Measurements from ENCODE around the gene TMEM267. TPM values are rescaled to one million over a fixed set of nuclear protein-coding genes. Genes with fewer than 3 reads are reported as not detected.

The TMEM267 gene
- total RNA-seq, 1 experiment from 2014 or later, result 9.7 TPM

DNA sequence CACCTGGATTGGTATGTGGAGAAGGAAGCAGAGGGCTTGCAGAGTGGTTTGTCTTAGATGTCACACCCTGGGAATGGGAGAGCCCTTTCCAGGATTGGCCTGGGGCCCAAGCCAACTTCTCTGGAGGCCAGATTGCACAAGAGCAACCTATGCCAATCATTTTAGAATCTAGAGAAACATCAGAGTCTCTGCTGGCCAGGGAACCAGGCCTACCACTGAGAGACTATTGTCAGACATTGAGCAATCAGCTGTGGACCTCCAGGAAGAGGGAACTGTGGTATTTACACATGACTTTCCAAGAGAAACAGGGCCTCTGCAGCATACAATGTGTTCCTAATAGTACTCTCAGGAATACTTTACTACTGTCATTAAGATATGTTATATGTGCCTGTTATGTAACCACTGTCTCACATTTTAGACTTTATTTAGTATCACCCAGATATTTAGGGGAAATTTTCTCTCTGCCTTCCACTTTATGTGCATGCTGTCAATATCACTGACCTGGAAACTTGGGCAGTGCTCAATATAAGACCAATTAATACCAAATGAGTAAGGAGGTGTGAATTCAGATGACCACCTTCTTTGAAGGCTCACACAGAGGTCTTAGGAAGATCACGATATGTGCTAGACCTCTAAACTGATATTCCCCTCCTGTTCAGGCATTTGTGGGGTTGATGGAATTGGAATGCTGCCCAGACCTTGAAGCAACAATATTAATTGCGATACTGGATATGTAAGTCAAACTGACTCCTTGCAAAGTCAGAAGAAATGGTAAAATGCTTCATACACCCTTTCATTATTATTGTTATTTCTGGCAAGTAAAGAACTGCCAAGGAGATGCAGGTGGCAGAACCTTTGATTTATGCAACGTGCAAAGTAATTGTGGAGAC lies 50.9 kb downstream of the TMEM267 start:
- intact Hi-C loops (cut with micrococcal nuclease; ENCODE audit: unreplicated experiment), result no loop called here
- Histone ChIP-seq H3K4me1 (ENCODE audit: insufficient read depth, low read length, poor library complexity, severe bottlenecking) (peaks cover 7% of the 10 kb centered on the region), H3K4me3 (ENCODE audit: low read depth, low read length, poor library complexity, severe bottlenecking) (no peak overlapping the region), H3K9me3 (ENCODE audit: low read depth, low read length, poor library complexity, severe bottlenecking) (no peaks in the 10 kb centered on the region), H3K27ac (ENCODE audit: low read depth, low read length, poor library complexity, severe bottlenecking) (no peak overlapping the region), H3K27me3 (replicated peaks; ENCODE audit: insufficient read depth, low read depth, low read length, poor library complexity) (no peaks in the 10 kb centered on the region), H3K36me3 (ENCODE audit: insufficient read depth, low read length, poor library complexity, severe bottlenecking) (no peaks in the 10 kb centered on the region)
- DNase-seq (ENCODE audit: low spot score), result peak; percentile 46
- TF ChIP-seq EZH2 (IDR thresholded peaks at IDR 0.05; ENCODE audit: borderline replicate concordance, low read depth, low read length, poor library complexity, severe bottlenecking), result no peak
- TF ChIP-seq, protein P1, sequence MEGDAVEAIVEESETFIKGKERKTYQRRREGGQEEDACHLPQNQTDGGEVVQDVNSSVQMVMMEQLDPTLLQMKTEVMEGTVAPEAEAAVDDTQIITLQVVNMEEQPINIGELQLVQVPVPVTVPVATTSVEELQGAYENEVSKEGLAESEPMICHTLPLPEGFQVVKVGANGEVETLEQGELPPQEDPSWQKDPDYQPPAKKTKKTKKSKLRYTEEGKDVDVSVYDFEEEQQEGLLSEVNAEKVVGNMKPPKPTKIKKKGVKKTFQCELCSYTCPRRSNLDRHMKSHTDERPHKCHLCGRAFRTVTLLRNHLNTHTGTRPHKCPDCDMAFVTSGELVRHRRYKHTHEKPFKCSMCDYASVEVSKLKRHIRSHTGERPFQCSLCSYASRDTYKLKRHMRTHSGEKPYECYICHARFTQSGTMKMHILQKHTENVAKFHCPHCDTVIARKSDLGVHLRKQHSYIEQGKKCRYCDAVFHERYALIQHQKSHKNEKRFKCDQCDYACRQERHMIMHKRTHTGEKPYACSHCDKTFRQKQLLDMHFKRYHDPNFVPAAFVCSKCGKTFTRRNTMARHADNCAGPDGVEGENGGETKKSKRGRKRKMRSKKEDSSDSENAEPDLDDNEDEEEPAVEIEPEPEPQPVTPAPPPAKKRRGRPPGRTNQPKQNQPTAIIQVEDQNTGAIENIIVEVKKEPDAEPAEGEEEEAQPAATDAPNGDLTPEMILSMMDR (conservative IDR thresholded peaks at IDR 0.05; ENCODE audit: low read depth, low read length), result no peak
- POLR2A ChIA-PET (ENCODE audit: low non-redundant PET), result no interaction called here
- CTCF ChIA-PET, result no interaction called here
- no TSS peak for BruUV-seq (replicated peaks)

DNA sequence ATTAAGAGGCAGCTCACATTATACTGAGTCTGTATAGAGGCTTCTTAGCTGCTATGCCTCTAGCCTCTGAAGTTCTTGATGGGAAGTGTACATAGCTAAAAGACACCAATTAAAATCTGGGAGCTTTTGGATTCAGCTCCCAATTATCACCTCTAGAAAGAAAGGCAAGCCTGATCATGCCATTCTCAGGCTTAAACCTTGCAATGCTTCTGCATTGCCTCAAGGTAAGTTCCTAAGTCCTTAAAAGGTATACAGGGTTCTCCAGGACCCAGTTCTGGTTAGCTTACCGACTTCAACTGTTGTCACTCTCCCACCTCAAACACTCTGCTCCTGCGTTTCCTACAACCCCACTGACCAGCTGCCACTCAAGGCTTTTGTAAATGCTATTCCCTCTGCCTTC lies 54.0 kb downstream of the TMEM267 start:
- ChIA-PET CTCF (no interaction called here), POLR2A (ENCODE audit: low non-redundant PET) (no interaction called here)
- intact Hi-C loops (cut with micrococcal nuclease; ENCODE audit: unreplicated experiment), result no loop called here
- Histone ChIP-seq H3K9me3 (ENCODE audit: low read depth, low read length, poor library complexity, severe bottlenecking) (no peaks in the 10 kb centered on the region), H3K27me3 (replicated peaks; ENCODE audit: insufficient read depth, low read depth, low read length, poor library complexity) (no peaks in the 10 kb centered on the region), H3K36me3 (ENCODE audit: insufficient read depth, low read length, poor library complexity, severe bottlenecking) (no peaks in the 10 kb centered on the region), H3K4me3 (ENCODE audit: low read depth, low read length, poor library complexity, severe bottlenecking) (no peak overlapping the region), H3K4me1 (ENCODE audit: insufficient read depth, low read length, poor library complexity, severe bottlenecking) (peaks cover 7% of the 10 kb centered on the region), H3K27ac (ENCODE audit: low read depth, low read length, poor library complexity, severe bottlenecking) (no peak overlapping the region)
- TF ChIP-seq, protein P1 (conservative IDR thresholded peaks at IDR 0.05; ENCODE audit: low read depth, low read length), result no peak
- no peak for TF ChIP-seq EZH2 (IDR thresholded peaks at IDR 0.05; ENCODE audit: borderline replicate concordance, low read depth, low read length, poor library complexity, severe bottlenecking)
- DNase-seq (ENCODE audit: low spot score), result no peak
- no TSS peak for BruUV-seq (replicated peaks)

DNA sequence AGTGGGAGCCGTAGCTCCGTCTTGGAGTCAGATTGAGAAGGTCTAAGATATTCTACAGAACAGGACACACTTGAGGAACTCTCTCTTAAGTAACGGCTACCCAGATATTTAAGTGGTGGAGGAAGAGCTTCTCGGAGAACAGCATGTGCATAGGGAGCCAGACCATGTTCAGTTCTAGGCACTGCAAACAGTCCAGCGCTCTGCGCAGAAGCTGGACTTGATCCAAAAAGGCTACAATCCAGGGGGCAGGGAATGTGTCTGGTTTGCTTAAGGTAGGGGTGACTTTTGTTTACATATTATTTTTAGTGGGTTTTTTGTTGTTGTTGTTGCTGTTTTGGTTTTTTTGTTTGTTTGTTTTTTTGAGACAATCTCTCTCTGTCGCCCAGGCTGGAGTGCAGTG lies 54.6 kb downstream of the TMEM267 start:
- no peaks in the 10 kb centered on the region for H3K27me3 ChIP-seq (replicated peaks; ENCODE audit: insufficient read depth, low read depth, low read length, poor library complexity)
- ChIA-PET CTCF (no interaction called here), POLR2A (ENCODE audit: low non-redundant PET) (no interaction called here)
- H3K4me1 ChIP-seq (ENCODE audit: insufficient read depth, low read length, poor library complexity, severe bottlenecking), result peaks cover 7% of the 10 kb centered on the region
- no TSS peak for BruUV-seq (replicated peaks)
- TF ChIP-seq, protein P1 (conservative IDR thresholded peaks at IDR 0.05; ENCODE audit: low read depth, low read length), result no peak
- no peak for TF ChIP-seq EZH2 (IDR thresholded peaks at IDR 0.05; ENCODE audit: borderline replicate concordance, low read depth, low read length, poor library complexity, severe bottlenecking)
- H3K36me3 ChIP-seq (ENCODE audit: insufficient read depth, low read length, poor library complexity, severe bottlenecking), result no peaks in the 10 kb centered on the region
- intact Hi-C loops (cut with micrococcal nuclease; ENCODE audit: unreplicated experiment), result no loop called here
- no peaks in the 10 kb centered on the region for H3K9me3 ChIP-seq (ENCODE audit: low read depth, low read length, poor library complexity, severe bottlenecking)
- H3K4me3 ChIP-seq (ENCODE audit: low read depth, low read length, poor library complexity, severe bottlenecking), result no peak overlapping the region
- no peak overlapping the region for H3K27ac ChIP-seq (ENCODE audit: low read depth, low read length, poor library complexity, severe bottlenecking)
- DNase-seq (ENCODE audit: low spot score), result no peak

Measured in A673 (cell line).